T-cell (primary cell): Measurements from ENCODE around the gene KIF9. TPM values are rescaled to one million over a fixed set of nuclear protein-coding genes. Genes with fewer than 3 reads are reported as not detected.

Experiments used
- ATAC-seq, 4 experiments: fragments of 200-7000 bp in 3 of 4; fragments of 150-1000 bp in 1 of 4; cut with Tn5 transposase; replicated peaks in 1 of 4; 1 replicate in 3 of 4; 2 replicates in 1 of 4; pipeline ENCODE4 v1.10.0; 2021; ENCODE audit warnings: moderate library complexity in 3 of 4, mild to moderate bottlenecking in 2 of 4, moderate number of reproducible peaks in 1 of 4
- CTCF ChIA-PET, 2 donors: fragments of 300-600 bp; sonication (Branson Sonifier 250); formaldehyde crosslinking; loops; one replicate each; lab custom pipeline; 2022; ENCODE audit warnings: antibody characterized with exemption in 2 of 2; lab: Charles Lee
- POLR2A ChIA-PET, 2 donors: fragments of 300-600 bp; sonication (Branson Sonifier 250); formaldehyde crosslinking; loops; one replicate each; lab custom pipeline; 2022; ENCODE audit warnings: antibody characterized with exemption in 2 of 2; lab: Charles Lee
- DNase-seq, 35 experiments: peaks; one replicate each; pipeline versions ENCODE4 v3.0.0 to v3.0.0-alpha.2; 2013 to 2023
- H3K27ac ChIP-seq: one replicate; pipeline ENCODE4 v1.5.1; 2013; ENCODE audit warnings: low read length
- H3K27me3 ChIP-seq, 2 experiments: replicated peaks in 1 of 2; 1 replicate in 1 of 2; 2 replicates in 1 of 2; pipeline versions ENCODE4 v1.6.1 to v1.7.0; 2013; ENCODE audit warnings: low read length in 1 of 2, mixed read lengths in 1 of 2; ENCODE audit not compliant: control insufficient read depth in 2 of 2, insufficient read depth in 2 of 2; ENCODE audit errors: extremely low read depth in 1 of 2
- H3K36me3 ChIP-seq, 2 donors: 1 replicate in 1 of 2; 2 replicates in 1 of 2; pipeline versions ENCODE4 v1.6.1 to v1.7.0; 2013; ENCODE audit warnings: low read length in 1 of 2; ENCODE audit not compliant: control insufficient read depth in 2 of 2, insufficient read depth in 1 of 2; ENCODE audit errors: extremely low read depth in 1 of 2
- H3K4me1 ChIP-seq, 2 experiments: 1 replicate in 1 of 2; 2 replicates in 1 of 2; pipeline versions ENCODE4 v1.6.1 to v1.7.0; 2013; ENCODE audit warnings: low read length in 2 of 2, mixed read lengths in 1 of 2; ENCODE audit not compliant: insufficient read depth in 2 of 2, control insufficient read depth in 1 of 2; ENCODE audit errors: extremely low read depth in 1 of 2
- H3K4me3 ChIP-seq, 2 donors: 1 replicate in 1 of 2; 2 replicates in 1 of 2; pipeline versions ENCODE4 v1.5.1 to v1.7.0; 2013; ENCODE audit warnings: mild to moderate bottlenecking in 2 of 2, low read length in 1 of 2, moderate library complexity in 1 of 2; ENCODE audit not compliant: control insufficient read depth in 1 of 2; ENCODE audit errors: extremely low read depth in 1 of 2
- H3K9me3 ChIP-seq: 2 replicates; pipeline ENCODE4 v1.7.0; 2013
- H3K27ac Mint-ChIP-seq, 2 donors: one replicate each; pipeline ENCODE4 v1.8.0; 2020 to 2021; ENCODE audit warnings: mild to moderate bottlenecking in 2 of 2, mixed read lengths in 2 of 2
- H3K27me3 Mint-ChIP-seq, 2 donors: one replicate each; pipeline ENCODE4 v1.8.0; 2021 to 2022; ENCODE audit warnings: mixed read lengths in 2 of 2
- H3K36me3 Mint-ChIP-seq: one replicate; pipeline ENCODE4 v1.8.0; 2021; ENCODE audit warnings: mixed read lengths
- H3K4me1 Mint-ChIP-seq, 3 donors: one replicate each; pipeline ENCODE4 v1.8.0; 2020 to 2022; ENCODE audit warnings: mixed read lengths in 3 of 3, mild to moderate bottlenecking in 1 of 3
- H3K4me3 Mint-ChIP-seq, 3 donors: one replicate each; pipeline ENCODE4 v1.8.0; 2020 to 2022; ENCODE audit warnings: mild to moderate bottlenecking in 3 of 3, mixed read lengths in 3 of 3, moderate library complexity in 3 of 3
- H3K9me3 Mint-ChIP-seq, 3 donors: one replicate each; pipeline ENCODE4 v1.8.0; 2020 to 2022; ENCODE audit warnings: mixed read lengths in 3 of 3
- WGBS: methylation state at CpG from one replicate; pipeline ENCODE4 v1.1.5; 2013; ENCODE audit warnings: missing lambda C conversion rate; ENCODE audit not compliant: insufficient coverage; 5-methylcytosine and 5-hydroxymethylcytosine counted together
- total RNA-seq, 35 experiments: library from RNA in 6 of 35; stranded (reverse) in 6 of 35; fragments of 120-200 nt in 1 of 35; gene quantifications; one replicate each; pipeline versions ENCODE4 v1.2.1 to v1.2.4 and lab custom pipeline; 2013 to 2026

Gene KIF9
- total RNA-seq, 5 donors from 2014 or later (not counting 1 experiment from before 2014, with no cell fraction given): 2.6 to 15.2 (median 2.9) TPM

- WGBS: 100% methylated on average over 2 of the region's 6 CpGs
- Mint-ChIP-seq H3K27ac (no peak overlapping the region), H3K4me1 (peaks cover 40 to 48% (median 41%) of the 10 kb centered on the region in 3 donors), H3K36me3 (peaks cover 39% of the 10 kb centered on the region), H3K4me3 (no peak overlapping the region), H3K27me3 (no peaks in the 10 kb centered on the region), H3K9me3 (no peaks in the 10 kb centered on the region)
- ATAC-seq (no peak), DNase-seq (no peak)
- no peaks in the 10 kb centered on the region for H3K27me3 ChIP-seq
- ChIA-PET POLR2A (no interaction called here), CTCF (interaction anchor here in 1 of 2 donors (0.5 kb wide), 1 partner anchor 183 kb away, joined by 9 read pairs; no protein-coding TSS in a partner anchor)
- H3K9me3 ChIP-seq: no peaks in the 10 kb centered on the region
- H3K27ac ChIP-seq: no peak overlapping the region
- peaks cover 0 to 47% of the 10 kb centered on the region in 2 donors for H3K36me3 ChIP-seq
- peaks cover under 1 to 15% of the 10 kb centered on the region in 2 experiments for H3K4me1 ChIP-seq
- no peak overlapping the region for H3K4me3 ChIP-seq
Observed at GRCh38 chr3:47288966-47289910, 6.6 kb upstream of the KIF9 start.

GRCh38 chr3:47283591-47284364, 1.2 kb upstream of the KIF9 start:
- Mint-ChIP-seq H3K36me3 (peaks cover 12% of the 10 kb centered on the region), H3K4me1 (peaks cover 44 to 58% (median 46%) of the 10 kb centered on the region in 3 donors), H3K9me3 (no peaks in the 10 kb centered on the region), H3K4me3 (peak overlapping the region; percentile 95 to 99 (median 98)), H3K27ac (peak overlapping the region; percentile 100), H3K27me3 (no peaks in the 10 kb centered on the region)
- Histone ChIP-seq H3K36me3 (peaks cover 0 to 21% of the 10 kb centered on the region in 2 donors), H3K9me3 (no peaks in the 10 kb centered on the region), H3K27ac (peak overlapping the region; percentile 98), H3K27me3 (no peaks in the 10 kb centered on the region), H3K4me1 (peaks cover 9 to 38% of the 10 kb centered on the region in 2 experiments), H3K4me3 (peak overlapping the region; percentile 75 to 81)
- 26% methylated on average over 5 of the region's 12 CpGs for WGBS
- ChIA-PET CTCF (no interaction called here), POLR2A (interaction anchor here in 1 of 2 donors (0.7 kb wide), 1 partner anchor 31 kb away, joined by 9 read pairs; no protein-coding TSS in a partner anchor)
- ATAC-seq (no peak), DNase-seq (peak in 4 of 35 experiments; percentile 1 to 25 (median 6))

GRCh38 chr3:47283193-47283537, 566 bp upstream of the KIF9 start:
- no peaks in the 10 kb centered on the region for H3K9me3 ChIP-seq
- DNase-seq (peak in 15 of 35 experiments; percentile 2 to 53 (median 16)), ATAC-seq (peak in 3 of 4 experiments; percentile 3 to 7 (median 4))
- H3K36me3 ChIP-seq: peaks cover 0 to 16% of the 10 kb centered on the region in 2 donors
- ChIA-PET CTCF (no interaction called here), POLR2A (interaction anchor here in 1 of 2 donors (1.1 kb wide), 1 partner anchor 119 kb away, joined by 4 read pairs; the partner anchor contains the start of gene SETD2)
- Mint-ChIP-seq H3K27me3 (no peaks in the 10 kb centered on the region), H3K4me3 (peak overlapping the region; percentile 95 to 99 (median 98)), H3K27ac (peak overlapping the region; percentile 100), H3K9me3 (no peaks in the 10 kb centered on the region), H3K36me3 (peaks cover 7% of the 10 kb centered on the region), H3K4me1 (peaks cover 42 to 52% (median 44%) of the 10 kb centered on the region in 3 donors)
- peaks cover 9 to 38% of the 10 kb centered on the region in 2 experiments for H3K4me1 ChIP-seq
- H3K4me3 ChIP-seq: peak overlapping the region; percentile 75 to 81
- 0% methylated on average over 7 of the region's 10 CpGs for WGBS
- peak overlapping the region; percentile 98 for H3K27ac ChIP-seq
- no peaks in the 10 kb centered on the region for H3K27me3 ChIP-seq

- H3K36me3 Mint-ChIP-seq: no peaks in the 10 kb centered on the region
- no peak overlapping the region for H3K4me3 Mint-ChIP-seq
- Histone ChIP-seq H3K4me3 (no peak overlapping the region), H3K9me3 (no peaks in the 10 kb centered on the region), H3K4me1 (peaks cover 9 to 36% of the 10 kb centered on the region in 2 experiments), H3K27ac (no peak overlapping the region), H3K36me3 (peaks cover 0 to 5% of the 10 kb centered on the region in 2 donors), H3K27me3 (no peaks in the 10 kb centered on the region)
- ChIA-PET POLR2A (no interaction called here), CTCF (interaction anchor here in 1 of 2 donors (1.4 kb wide), 1 partner anchor 116 kb away, joined by 4 read pairs; no protein-coding TSS in a partner anchor)
- H3K9me3 Mint-ChIP-seq: no peaks in the 10 kb centered on the region
- ATAC-seq: no peak
- 97% methylated on average over 4 of the region's 5 CpGs for WGBS
- peaks cover 26 to 41% (median 29%) of the 10 kb centered on the region in 3 donors for H3K4me1 Mint-ChIP-seq
- DNase-seq: no peak
- peak overlapping the region in 1 of 2 donors; percentile 55 for H3K27ac Mint-ChIP-seq
- H3K27me3 Mint-ChIP-seq: no peaks in the 10 kb centered on the region
Observed at GRCh38 chr3:47280519-47280918, 2.1 kb downstream of the KIF9 start.

GRCh38 chr3:47276558-47276957, 6.0 kb downstream of the KIF9 start:
- H3K36me3 Mint-ChIP-seq: peaks cover 3% of the 10 kb centered on the region
- no peak for DNase-seq
- Histone ChIP-seq H3K27me3 (no peaks in the 10 kb centered on the region), H3K9me3 (no peaks in the 10 kb centered on the region), H3K4me1 (peaks cover 0 to 4% of the 10 kb centered on the region in 2 experiments), H3K36me3 (no peaks in the 10 kb centered on the region), H3K27ac (no peak overlapping the region), H3K4me3 (no peak overlapping the region)
- peaks cover 1 to 4% (median 2%) of the 10 kb centered on the region in 3 donors for H3K4me1 Mint-ChIP-seq
- H3K27ac Mint-ChIP-seq: no peak overlapping the region
- ATAC-seq: no peak
- ChIA-PET CTCF (interaction anchor here in 1 of 2 donors (0.7 kb wide), 1 partner anchor 367 kb away, joined by 6 read pairs; no protein-coding TSS in a partner anchor), POLR2A (no interaction called here)
- WGBS: no CpG with 5 or more reads among the region's 4 CpGs
- H3K27me3 Mint-ChIP-seq: no peaks in the 10 kb centered on the region
- H3K4me3 Mint-ChIP-seq: no peak overlapping the region
- no peaks in the 10 kb centered on the region for H3K9me3 Mint-ChIP-seq

GRCh38 chr3:47274652-47275051, 7.9 kb downstream of the KIF9 start:
- no peaks in the 10 kb centered on the region for H3K27me3 Mint-ChIP-seq
- H3K4me3 Mint-ChIP-seq: no peak overlapping the region
- H3K4me1 Mint-ChIP-seq: no peaks in the 10 kb centered on the region
- H3K27ac Mint-ChIP-seq: no peak overlapping the region
- ChIA-PET CTCF (no interaction called here), POLR2A (interaction anchor here in 1 of 2 donors (0.6 kb wide), 1 partner anchor 585 kb away, joined by 3 read pairs; no protein-coding TSS in a partner anchor)
- ATAC-seq (no peak), DNase-seq (no peak)
- H3K9me3 ChIP-seq: no peaks in the 10 kb centered on the region
- H3K4me3 ChIP-seq: no peak overlapping the region
- no peaks in the 10 kb centered on the region for H3K27me3 ChIP-seq
- H3K36me3 ChIP-seq: no peaks in the 10 kb centered on the region
- WGBS: no CpG with 5 or more reads among the region's 2 CpGs
- H3K36me3 Mint-ChIP-seq: peaks cover 3% of the 10 kb centered on the region
- H3K9me3 Mint-ChIP-seq: no peaks in the 10 kb centered on the region
- no peak overlapping the region for H3K27ac ChIP-seq
- no peaks in the 10 kb centered on the region for H3K4me1 ChIP-seq
